GM13976 (cell line): Measurements from ENCODE around the gene ADK.

Experiments
- DNase-seq: peaks from one replicate; pipeline ENCODE4 v3.0.0; 2012; ENCODE audit warnings: low spot score
- in situ Hi-C: fragments of 300-500 bp; cut with MboI; formaldehyde crosslinking; loops from one replicate; pipeline ENCODE4 v1.12.0; 2022; ENCODE audit warnings: low sequenced_read_pairs, mixed read lengths, inconsistent platforms; ENCODE audit not compliant: unreplicated experiment
- TF ChIP-seq, protein P1 (sequence below): IDR thresholded peaks from 2 replicates; pipeline ENCODE4 v1.5.1; 2012; ENCODE audit warnings: borderline replicate concordance, mild to moderate bottlenecking; ENCODE audit not compliant: insufficient read depth; ENCODE audit errors: extremely low read depth, missing control alignments, control extremely low read depth

ADK gene

GRCh38 chr10:74704629-74705357 is 553.8 kb downstream of the ADK start:
- no peak for DNase-seq

DNA sequence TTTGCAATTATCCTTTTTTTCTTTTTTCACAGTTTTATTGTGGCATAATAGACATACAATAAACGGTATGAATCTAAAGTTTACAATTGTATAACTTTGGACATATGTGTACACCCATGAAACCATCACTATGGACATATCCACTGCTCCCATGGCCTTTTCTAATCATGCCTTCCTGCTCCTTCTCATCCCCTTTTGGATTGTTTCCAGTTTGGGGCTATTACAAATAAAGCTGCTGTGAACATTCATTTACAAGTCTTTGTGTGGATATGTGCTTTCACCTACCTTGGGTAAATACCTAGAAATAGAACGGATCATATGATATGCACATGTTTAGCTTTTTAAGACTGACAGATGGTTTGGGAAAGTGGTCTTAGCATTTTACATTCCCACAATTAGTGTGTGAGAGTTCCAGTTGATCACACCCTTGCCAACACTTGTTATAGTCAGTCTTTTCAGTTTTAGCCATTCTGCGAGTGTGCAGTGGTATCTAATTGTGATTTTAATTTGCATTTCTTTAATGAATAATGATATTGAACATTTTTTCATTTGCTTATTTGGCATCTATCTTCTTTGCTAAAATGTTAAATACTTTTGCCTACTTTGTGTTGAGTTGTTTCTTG is 554.4 kb downstream of the ADK start:
- in situ Hi-C loops, result no loop called here
- TF ChIP-seq, protein P1, sequence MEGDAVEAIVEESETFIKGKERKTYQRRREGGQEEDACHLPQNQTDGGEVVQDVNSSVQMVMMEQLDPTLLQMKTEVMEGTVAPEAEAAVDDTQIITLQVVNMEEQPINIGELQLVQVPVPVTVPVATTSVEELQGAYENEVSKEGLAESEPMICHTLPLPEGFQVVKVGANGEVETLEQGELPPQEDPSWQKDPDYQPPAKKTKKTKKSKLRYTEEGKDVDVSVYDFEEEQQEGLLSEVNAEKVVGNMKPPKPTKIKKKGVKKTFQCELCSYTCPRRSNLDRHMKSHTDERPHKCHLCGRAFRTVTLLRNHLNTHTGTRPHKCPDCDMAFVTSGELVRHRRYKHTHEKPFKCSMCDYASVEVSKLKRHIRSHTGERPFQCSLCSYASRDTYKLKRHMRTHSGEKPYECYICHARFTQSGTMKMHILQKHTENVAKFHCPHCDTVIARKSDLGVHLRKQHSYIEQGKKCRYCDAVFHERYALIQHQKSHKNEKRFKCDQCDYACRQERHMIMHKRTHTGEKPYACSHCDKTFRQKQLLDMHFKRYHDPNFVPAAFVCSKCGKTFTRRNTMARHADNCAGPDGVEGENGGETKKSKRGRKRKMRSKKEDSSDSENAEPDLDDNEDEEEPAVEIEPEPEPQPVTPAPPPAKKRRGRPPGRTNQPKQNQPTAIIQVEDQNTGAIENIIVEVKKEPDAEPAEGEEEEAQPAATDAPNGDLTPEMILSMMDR, result no peak
- DNase-seq, result no peak

More at GRCh38 chr10:74704629-74705357, 553.8 kb downstream of the ADK start:
- in situ Hi-C loops, result no loop called here
- TF ChIP-seq, protein P1, result no peak

DNA sequence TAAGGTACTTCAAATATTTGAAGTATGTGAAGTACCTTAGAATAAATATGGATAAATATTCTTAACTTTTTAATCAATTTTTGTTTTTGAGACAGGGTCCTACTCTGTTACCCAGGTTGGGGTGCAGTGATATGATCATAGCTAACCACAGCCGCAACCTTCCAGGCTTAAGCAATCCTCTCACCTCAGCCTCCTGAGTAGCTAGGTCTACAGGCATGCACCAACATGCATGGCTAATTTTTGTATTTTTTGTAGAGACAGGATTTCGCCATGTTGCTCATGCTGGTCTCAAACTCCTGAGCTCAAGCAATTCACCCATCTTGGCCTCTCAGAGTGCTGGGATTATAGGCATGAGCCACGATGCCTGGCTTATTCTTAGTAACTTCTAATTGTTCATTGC is 555.9 kb downstream of the ADK start:
- DNase-seq, result no peak
- in situ Hi-C loops, result no loop called here
- TF ChIP-seq, protein P1, result no peak

DNA sequence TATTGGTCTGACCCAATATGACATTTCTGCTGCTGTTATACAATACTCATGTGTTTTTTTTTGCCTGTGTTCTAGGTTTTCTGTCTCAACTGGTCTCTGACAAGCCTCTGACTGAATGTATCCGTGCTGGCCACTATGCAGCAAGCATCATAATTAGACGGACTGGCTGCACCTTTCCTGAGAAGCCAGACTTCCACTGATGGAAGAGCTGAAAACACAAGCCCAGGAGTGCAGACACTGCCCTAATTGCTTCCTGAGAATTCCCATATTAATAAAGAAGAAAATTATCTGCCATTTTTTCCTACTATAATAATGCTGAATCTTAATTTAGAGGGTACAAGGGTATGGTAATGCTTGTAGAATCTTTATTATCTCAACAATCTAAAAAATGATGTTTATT is 557.2 kb downstream of the ADK start:
- DNase-seq, result no peak
- in situ Hi-C loops, result no loop called here
- TF ChIP-seq, protein P1, result no peak

GRCh38 chr10:74718208-74718607 is 567.2 kb downstream of the ADK start:
- DNase-seq, result no peak
- in situ Hi-C loops, result no loop called here
- TF ChIP-seq, protein P1, result no peak

- in situ Hi-C loops, result no loop called here
- no peak for DNase-seq
- TF ChIP-seq, protein P1, result no peak
Measured at GRCh38 chr10:74728225-74728624, 577.2 kb downstream of the ADK start.

DNA sequence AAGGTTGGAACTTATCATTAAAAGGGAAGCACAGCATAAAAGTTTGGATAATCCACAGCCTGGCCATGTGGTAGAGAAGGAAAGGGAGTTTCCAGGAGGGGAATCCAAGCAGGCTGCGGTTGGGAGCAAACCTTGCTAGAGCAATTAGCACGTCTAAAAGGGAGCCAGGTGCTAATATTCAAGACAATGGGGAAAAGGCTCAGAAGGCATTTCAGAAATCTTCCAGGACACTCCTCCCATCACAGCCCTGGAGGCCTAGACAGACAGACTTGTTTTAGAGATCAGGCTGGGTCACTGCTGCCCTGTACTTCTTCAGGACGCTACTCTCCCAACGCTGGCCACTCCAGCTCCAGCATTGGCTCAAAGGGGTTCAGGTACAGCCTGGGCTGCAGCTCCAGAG is 579.2 kb downstream of the ADK start:
- in situ Hi-C loops, result loop anchor here (10.0 kb wide), 1 partner anchor 465 kb away; no protein-coding TSS in a partner anchor
- TF ChIP-seq, protein P1, result no peak

More for the DNA sequence above, 579.2 kb downstream of the ADK start:
- DNase-seq, result no peak
